Right lobe of liver (tissue), 6 donors: Measurements from ENCODE around the gene SLCO3A1. TPM values are rescaled to one million over a fixed set of nuclear protein-coding genes. Genes with fewer than 3 reads are reported as not detected.

Experiments
- ATAC-seq, 4 donors: fragments of 200-7000 bp; cut with Tn5 transposase; one replicate each; pipeline ENCODE4 v1.9.1; 2020; ENCODE audit warnings: mild to moderate bottlenecking in 4 of 4, moderate library complexity in 4 of 4
- DNase-seq, 3 donors: peaks; one replicate each; pipeline ENCODE4 v3.0.0-alpha.2; 2020
- H3K27ac ChIP-seq, 3 donors: fragments of 200-600 bp; one replicate each; pipeline ENCODE4 v1.8.0; 2022
- H3K27me3 ChIP-seq, 2 donors: fragments of 200-600 bp; one replicate each; pipeline ENCODE4 v1.8.0; 2022
- H3K36me3 ChIP-seq, 4 donors: fragments of 200-600 bp; sonication (generic) in 1 of 4; one replicate each; pipeline versions ENCODE4 v1.5.1 to v1.8.0; 2017 to 2022; ENCODE audit warnings: control low read depth in 1 of 4
- H3K4me1 ChIP-seq, 4 donors: fragments of 200-600 bp; sonication (generic) in 1 of 4; one replicate each; pipeline versions ENCODE4 v1.5.1 to v1.8.0; 2017 to 2022; ENCODE audit warnings: control low read depth in 1 of 4
- H3K4me3 ChIP-seq, 3 donors: fragments of 200-600 bp; one replicate each; pipeline ENCODE4 v1.8.0; 2022
- H3K9me3 ChIP-seq, 4 donors: fragments of 200-600 bp; sonication (generic) in 1 of 4; one replicate each; pipeline versions ENCODE4 v1.5.1 to v1.8.0; 2017 to 2022; ENCODE audit warnings: control low read depth in 1 of 4
- POLR2A ChIP-seq: fragments of 450-650 bp; IDR thresholded peaks from one replicate; pipeline ENCODE4 v1.6.1; 2017; ENCODE audit warnings: antibody characterized with exemption, mild to moderate bottlenecking
- WGBS: methylation state at CpG from one replicate; pipeline ENCODE4 v1.1.6; 2018; ENCODE audit warnings: low coverage, low lambda C conversion rate; ENCODE audit not compliant: insufficient coverage; ENCODE audit errors: missing lambda C conversion rate; 5-methylcytosine and 5-hydroxymethylcytosine counted together
- intact Hi-C, 2 donors: fragments of 100-400 bp; cut with DNase I; formaldehyde crosslinking; loops; one replicate each; pipeline versions ENCODE4 v1.11.2 to v1.14.1; 2022
- total RNA-seq, 6 experiments: library from RNA; depleted of rRNA in 2 of 6; stranded (reverse); fragments of >200 nt in 2 of 6; fragmentation: NEBNext Ultra II Directional in 3 of 6; extraction: Animal tissue kit (Norgen Biotek cat#: 25700) in 3 of 6; gene quantifications; one replicate each; pipeline versions ENCODE4 v1.1.0 to v1.2.4, GENCODE V29; 2016 to 2023
- TF ChIP-seq, protein P1 (sequence below), 4 donors: fragments of 200-600 bp in 3 of 4; fragments of 450-650 bp in 1 of 4; IDR thresholded peaks; one replicate each; pipeline versions ENCODE4 v1.5.1 to v1.8.0; 2016 to 2022; ENCODE audit warnings: antibody characterized with exemption in 4 of 4, mild to moderate bottlenecking in 2 of 4
- donor health status: DM: no; HTN: yes; CAD: no.
- donor health status: DM: no; HTN: no; CAD: no.
- donor health status: DM: no; HTN: no; CAD: no.
- donor health status: DM: no; HTN: yes; CAD: no.
- donor health status: DM: no; HTN: yes; CAD: no.

SLCO3A1 gene
- total RNA-seq, 6 experiments from 2014 or later = 2.4 to 7.7 (median 3.7) TPM

DNA sequence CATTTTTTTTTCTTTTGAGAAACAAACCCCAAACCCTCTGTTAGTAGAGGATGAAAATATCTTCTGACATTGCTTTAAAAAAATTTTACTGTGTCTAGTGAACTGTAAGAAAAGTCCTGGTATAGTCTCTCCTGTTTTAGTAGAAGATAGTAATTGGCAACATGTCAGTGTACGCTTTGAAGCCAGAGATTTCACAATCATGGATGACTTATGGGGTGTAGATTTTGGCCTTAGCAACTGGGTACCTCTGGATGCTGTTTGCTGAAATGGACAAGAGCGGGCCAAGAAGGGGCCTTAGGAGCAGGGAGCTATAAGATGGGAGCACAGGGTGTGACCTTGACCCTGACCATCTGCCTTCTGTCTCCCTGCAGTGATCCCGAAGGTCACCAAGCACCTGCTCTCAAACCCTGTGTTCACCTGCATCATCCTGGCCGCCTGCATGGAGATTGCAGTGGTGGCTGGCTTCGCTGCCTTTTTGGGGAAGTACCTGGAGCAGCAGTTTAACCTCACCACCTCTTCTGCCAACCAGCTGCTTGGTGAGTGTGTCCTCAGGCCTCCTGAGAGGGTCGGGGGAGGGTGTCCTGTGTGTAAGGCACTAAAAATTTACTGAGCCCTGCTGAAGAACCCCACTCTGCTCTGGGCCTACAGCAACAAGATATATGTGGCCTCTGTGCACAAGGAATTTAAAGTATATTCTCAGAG, 266.7 kb downstream of the SLCO3A1 start:
- 45% methylated on average over 5 of the region's 6 CpGs for WGBS
- H3K4me3 ChIP-seq = no peak overlapping the region
- ATAC-seq (peak; percentile 21 to 63 (median 60)), DNase-seq (no peak)
- TF ChIP-seq, protein P1, sequence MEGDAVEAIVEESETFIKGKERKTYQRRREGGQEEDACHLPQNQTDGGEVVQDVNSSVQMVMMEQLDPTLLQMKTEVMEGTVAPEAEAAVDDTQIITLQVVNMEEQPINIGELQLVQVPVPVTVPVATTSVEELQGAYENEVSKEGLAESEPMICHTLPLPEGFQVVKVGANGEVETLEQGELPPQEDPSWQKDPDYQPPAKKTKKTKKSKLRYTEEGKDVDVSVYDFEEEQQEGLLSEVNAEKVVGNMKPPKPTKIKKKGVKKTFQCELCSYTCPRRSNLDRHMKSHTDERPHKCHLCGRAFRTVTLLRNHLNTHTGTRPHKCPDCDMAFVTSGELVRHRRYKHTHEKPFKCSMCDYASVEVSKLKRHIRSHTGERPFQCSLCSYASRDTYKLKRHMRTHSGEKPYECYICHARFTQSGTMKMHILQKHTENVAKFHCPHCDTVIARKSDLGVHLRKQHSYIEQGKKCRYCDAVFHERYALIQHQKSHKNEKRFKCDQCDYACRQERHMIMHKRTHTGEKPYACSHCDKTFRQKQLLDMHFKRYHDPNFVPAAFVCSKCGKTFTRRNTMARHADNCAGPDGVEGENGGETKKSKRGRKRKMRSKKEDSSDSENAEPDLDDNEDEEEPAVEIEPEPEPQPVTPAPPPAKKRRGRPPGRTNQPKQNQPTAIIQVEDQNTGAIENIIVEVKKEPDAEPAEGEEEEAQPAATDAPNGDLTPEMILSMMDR (IDR thresholded peaks at IDR 0.05) = no peak
- TF ChIP-seq POLR2A = no peak
- no peaks in the 10 kb centered on the region for H3K27me3 ChIP-seq
- peaks cover 0 to 21% (median 4%) of the 10 kb centered on the region in 4 donors for H3K4me1 ChIP-seq
- H3K36me3 ChIP-seq = no peaks in the 10 kb centered on the region
- no peaks in the 10 kb centered on the region for H3K9me3 ChIP-seq
- H3K27ac ChIP-seq = no peak overlapping the region
- intact Hi-C loops = no loop called here

DNA sequence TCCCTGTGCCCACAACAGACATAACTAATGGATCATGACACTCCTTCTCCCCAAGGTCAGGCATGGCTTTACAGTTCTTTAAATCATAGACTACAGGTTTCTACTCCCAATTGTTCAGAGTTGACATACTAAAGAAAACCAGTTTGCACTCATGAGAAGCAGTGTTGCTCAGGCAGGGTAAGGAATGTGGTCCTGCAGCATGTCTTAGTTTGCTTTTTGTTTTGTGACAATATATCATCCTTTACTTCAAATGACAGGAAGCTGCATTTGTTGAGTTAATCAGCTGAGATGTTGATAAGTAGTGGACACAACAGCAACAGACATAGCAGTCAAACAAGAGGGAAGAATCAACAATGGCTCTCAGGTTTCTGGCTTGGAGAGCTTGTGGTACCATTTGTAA, 267.5 kb downstream of the SLCO3A1 start:
- intact Hi-C loops = no loop called here
- TF ChIP-seq, protein P1 (IDR thresholded peaks at IDR 0.05) = no peak
- TF ChIP-seq POLR2A = no peak

DNA sequence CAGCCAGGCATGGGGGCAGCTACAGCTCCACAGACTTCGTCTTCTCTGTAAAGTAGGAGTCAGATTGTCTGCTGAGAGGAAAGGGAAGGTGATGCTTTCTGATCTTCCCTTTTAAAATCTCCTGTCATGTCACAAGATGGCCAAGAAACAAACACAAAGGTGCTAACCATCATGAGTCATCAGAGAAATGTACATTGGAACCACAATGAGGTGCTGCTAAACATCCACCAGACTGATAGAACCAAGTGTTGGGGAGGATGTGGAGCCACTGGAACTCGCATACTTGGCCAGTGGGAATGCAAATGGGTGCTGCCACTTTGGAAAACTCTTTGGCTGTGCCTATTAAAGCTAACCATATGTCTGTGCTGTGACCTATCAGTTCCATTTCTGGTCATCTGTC, 268.8 kb downstream of the SLCO3A1 start:
- no peak overlapping the region for H3K4me3 ChIP-seq
- TF ChIP-seq, protein P1 (IDR thresholded peaks at IDR 0.05) = no peak
- no peak for TF ChIP-seq POLR2A
- ATAC-seq (no peak), DNase-seq (no peak)
- H3K9me3 ChIP-seq = no peaks in the 10 kb centered on the region
- no peaks in the 10 kb centered on the region for H3K36me3 ChIP-seq
- intact Hi-C loops = no loop called here
- no peak overlapping the region for H3K27ac ChIP-seq
- 80% methylated on average over 1 of the region's 2 CpGs for WGBS
- H3K27me3 ChIP-seq = no peaks in the 10 kb centered on the region
- peaks cover 0 to 13% (median 0%) of the 10 kb centered on the region in 4 donors for H3K4me1 ChIP-seq

More for the DNA sequence above, 267.5 kb downstream of the SLCO3A1 start:
- H3K36me3 ChIP-seq = no peaks in the 10 kb centered on the region
- H3K4me3 ChIP-seq = no peak overlapping the region
- no peaks in the 10 kb centered on the region for H3K27me3 ChIP-seq
- no peak for ATAC-seq
- H3K27ac ChIP-seq = no peak overlapping the region
- peaks cover 0 to 21% (median 4%) of the 10 kb centered on the region in 4 donors for H3K4me1 ChIP-seq
- no peak for DNase-seq
- H3K9me3 ChIP-seq = no peaks in the 10 kb centered on the region

DNA sequence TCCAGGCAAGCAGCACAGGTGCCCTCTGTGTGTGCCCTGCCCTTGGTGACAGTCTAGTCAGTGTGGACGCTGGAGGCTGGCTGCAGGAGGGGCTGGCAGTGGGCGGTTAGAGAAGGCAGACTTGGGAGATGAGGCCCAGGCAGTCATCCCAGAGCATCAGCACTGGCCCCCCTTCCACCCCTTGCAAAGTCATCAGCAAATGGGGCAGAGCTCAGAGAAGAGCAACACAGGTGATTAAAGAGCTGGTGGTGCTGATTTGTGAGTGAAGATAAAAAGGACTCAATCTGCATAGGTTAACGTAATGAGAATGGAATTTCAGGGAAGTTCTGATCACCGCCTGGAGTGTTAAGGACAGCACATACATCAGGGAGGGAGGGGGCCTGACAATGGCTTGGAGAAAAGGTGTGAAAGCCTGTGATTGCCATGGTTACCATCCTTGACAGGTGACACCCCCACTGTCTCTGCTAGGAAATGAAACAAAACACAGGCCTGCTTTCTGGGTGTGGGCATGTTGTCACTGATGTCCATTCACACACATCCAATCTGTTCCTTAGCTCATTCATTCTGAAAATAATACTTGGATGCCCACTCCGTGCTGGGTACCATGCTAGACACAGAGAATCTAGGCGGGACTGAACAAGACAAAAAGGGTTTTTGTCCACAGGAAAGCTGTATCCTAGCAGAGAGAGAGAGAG, 270.6 kb downstream of the SLCO3A1 start:
- no peak for TF ChIP-seq POLR2A
- TF ChIP-seq, protein P1 (IDR thresholded peaks at IDR 0.05) = no peak
- no peak overlapping the region for H3K4me3 ChIP-seq
- peaks cover 0 to 6% (median 0%) of the 10 kb centered on the region in 4 donors for H3K4me1 ChIP-seq
- no peaks in the 10 kb centered on the region for H3K9me3 ChIP-seq
- no peaks in the 10 kb centered on the region for H3K36me3 ChIP-seq
- DNase-seq (no peak), ATAC-seq (peak in 3 of 4 donors; percentile 21 to 47 (median 43))
- 80% methylated on average over 5 of the region's 6 CpGs for WGBS
- no peaks in the 10 kb centered on the region for H3K27me3 ChIP-seq
- H3K27ac ChIP-seq = no peak overlapping the region
- intact Hi-C loops = no loop called here
